ENCODE data around the gene DIO3.
"Not testable (repeated sequence)": the region's sequence is repeated elsewhere in the genome, so short reads cannot be mapped to it uniquely, and the experiment has no call there.

DIO3 gene

GRCh38 chr14:101559624-101560533 lies 1.4 kb upstream of the DIO3 start:
- DNase-seq: no peak

DNA sequence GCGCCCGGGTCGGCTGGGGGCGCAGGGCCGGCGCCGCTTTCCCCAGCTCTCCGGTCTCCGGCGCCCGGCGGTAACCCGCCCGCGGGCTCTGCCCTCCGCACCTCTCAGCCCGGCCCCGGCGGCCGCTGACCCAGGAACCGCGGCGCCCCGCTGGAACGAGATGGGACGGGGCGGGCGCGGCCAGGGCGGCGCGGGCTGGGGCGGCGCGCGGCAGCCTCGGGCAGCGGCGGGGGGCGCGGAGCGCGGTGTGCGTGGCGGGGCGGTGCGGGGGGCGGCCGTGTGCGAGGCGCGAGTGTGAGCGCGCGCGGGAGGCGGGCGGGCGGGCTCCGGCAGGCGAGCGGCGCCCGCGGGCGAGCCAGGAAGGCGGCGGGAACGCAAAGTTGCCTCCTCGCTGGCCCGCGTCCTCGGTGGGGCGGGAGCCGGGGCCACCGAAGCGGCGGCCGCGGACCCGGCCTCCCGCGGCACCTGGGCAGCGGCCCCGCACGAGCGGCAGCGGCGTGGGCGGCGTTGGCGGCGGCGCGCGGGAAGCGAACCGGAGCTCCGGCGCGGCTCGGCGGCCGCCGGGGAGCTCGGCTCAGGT lies 671 bp upstream of the DIO3 start:
- DNase-seq: no peak

- no peak for DNase-seq
These were observed 699 bp downstream of the DIO3 start for GRCh38 chr14:101561897-101562490.

- no peak for DNase-seq
These were observed 1.5 kb downstream of the DIO3 start for GRCh38 chr14:101562659-101563351.

- no peak for DNase-seq
These were observed 2.0 kb downstream of the DIO3 start for GRCh38 chr14:101563352-101563653.

DNA sequence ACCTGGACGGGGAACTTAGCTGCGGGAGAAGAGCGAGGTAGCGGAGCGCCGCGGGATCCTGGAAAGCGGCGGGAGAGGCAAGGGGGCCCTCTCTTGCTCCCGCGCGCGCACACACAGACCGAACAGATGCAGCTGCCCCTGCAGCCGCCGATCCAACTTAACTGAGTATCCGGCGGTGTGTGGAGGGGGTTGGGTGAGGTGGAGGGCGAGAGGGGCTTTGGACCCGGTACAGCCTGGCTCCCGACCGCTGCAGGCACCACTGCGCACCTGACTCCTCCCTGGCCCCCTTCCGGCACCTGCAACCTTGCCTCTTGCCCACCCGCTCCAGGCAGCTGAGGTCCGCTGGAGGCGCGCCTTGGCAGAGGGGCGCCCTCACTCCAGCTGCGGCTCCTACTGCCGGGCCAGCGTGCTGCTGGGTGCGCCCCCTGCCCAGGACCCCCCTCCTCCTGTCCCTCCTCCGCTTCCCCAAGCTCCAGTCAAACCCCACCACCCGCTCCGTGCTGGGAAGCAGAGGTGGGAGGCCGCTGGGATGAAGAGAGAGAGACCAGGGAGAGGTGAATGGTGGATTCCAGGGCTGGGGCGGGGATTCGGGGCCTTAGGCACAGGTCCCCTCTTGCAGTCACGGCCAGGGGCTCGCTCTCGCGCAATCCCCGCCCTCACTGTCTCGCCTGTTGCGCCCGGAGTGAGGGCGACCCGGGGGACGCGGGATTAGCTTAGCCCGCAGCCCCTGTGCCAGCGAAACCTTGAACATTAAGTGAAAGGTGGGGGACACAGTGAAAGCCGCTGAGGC lies 2.6 kb downstream of the DIO3 start:
- DNase-seq: no peak

DNA sequence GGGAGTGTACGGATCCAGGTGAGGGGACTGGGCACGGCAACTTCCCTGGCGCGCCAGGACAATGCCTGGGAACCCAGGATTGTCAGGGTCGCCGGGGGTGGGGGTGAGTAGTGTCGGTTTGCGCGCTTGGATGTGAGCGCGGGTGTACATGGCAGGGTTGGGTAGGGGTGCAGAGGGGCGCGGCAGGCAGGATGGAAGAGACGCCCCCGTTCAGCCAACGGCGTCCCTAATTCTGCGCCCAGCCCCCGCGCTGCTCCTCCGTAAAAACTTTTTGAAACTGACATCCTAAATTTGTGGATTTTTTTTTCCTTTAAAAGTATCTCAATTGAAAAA lies 3.1 kb downstream of the DIO3 start:
- no peak for DNase-seq

DNA sequence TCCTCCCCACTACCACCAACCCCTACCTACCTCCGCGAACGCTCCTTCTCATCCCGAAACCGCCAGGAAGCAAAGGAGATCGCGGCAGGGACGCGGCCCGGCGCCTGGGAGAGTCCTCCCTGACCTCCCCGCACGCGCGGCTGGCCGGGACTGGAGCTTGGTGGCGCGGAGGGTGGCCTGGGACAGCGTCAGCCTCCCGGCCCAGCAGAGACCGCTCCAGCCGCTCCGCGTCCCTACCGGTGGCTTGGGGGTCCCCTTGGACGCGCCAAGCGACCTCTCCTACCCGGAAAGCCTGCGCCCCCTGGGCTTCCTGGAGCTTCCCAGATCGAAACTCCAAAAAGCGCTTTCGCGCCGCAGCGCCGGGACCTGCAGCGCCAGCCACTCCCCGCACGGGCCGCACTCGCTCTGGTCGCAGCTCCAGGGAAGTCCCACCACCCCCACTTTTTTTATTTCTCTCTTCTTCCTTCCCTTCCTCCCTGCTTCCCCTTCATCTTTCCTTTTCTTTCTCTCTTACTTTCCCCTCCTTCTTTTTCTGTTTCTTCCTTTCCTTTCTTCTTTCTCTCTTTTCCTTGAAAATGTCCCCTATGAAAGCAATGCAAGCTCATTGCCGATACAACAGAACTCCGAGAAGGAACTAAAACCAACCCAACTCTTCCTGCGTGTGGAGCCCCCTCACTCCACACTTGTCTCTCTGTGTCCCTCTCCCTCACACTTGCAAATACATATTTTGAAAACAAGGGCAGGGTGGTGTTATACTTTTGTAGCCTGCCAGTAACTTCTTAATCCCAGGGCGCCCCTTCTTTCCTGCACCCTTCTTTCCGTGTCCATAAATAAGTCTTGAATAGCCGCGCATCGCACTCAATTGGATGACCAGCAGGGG lies 3.8 kb downstream of the DIO3 start:
- DNase-seq: no peak

DNA sequence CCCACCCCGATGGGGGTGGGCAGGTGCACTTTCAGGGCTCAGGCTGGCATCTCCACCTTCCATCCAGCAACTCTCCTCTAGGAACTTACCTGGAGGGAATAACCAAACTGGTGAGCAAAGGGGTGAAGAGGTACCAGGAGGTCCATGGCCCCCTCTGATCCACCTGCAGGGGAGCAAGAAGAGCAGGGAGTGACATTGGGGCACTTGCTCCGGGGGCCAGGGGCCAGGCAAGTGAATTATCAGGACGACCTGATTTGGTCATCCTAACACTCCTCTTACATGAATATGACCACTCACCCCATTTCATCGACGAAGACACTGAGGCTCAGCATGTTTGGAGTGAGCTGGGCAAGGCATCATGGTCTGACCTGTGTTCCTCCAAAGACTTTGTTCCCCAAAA lies 6.0 kb downstream of the DIO3 start:
- no peak for DNase-seq

DNA sequence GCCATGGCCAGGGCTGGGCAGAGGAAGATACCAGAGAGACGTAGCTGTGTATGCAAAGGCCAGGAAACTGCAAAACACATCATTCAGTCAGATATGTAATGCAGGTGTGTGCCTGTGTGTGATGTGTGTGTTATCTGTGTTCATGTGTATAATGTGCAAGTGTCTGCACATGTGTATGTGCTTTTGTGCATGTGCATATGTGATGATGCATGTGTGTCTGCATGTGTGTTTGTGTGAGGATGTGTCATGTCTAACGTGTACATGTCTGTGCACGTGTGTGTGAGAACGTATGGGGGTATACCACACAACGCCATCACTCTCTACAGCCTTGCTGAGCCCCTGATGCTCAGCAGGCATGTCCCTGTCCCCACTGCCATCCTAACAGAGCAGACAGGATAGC lies 9.7 kb downstream of the DIO3 start:
- no peak for DNase-seq

DNA sequence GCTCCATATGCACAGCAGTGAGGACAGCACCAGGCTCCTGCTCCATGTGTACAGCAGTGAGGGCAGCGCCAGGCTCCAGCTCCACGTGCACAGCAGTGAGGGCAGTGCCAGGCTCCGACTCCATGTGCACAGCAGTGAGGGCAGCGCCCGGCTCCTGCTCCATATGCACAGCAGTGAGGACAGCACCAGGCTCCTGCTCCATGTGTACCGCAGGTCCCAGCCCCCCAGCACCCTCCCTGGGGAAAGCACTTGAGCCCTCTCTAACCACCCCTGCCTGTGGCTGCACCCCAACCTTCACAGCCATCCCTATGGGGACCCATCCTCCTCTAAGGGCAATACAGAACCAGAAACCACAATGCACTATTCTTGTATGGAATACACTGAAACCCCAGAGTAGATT lies 11.2 kb downstream of the DIO3 start:
- not testable (repeated sequence) for DNase-seq

- DNase-seq: no peak
These were observed 12.0 kb downstream of the DIO3 start for GRCh38 chr14:101573289-101573688.

GRCh38 chr14:101575581-101575980 lies 14.3 kb downstream of the DIO3 start:
- no peak for DNase-seq

- DNase-seq: no peak
These were observed 16.1 kb downstream of the DIO3 start for GRCh38 chr14:101577221-101577909.

DNA sequence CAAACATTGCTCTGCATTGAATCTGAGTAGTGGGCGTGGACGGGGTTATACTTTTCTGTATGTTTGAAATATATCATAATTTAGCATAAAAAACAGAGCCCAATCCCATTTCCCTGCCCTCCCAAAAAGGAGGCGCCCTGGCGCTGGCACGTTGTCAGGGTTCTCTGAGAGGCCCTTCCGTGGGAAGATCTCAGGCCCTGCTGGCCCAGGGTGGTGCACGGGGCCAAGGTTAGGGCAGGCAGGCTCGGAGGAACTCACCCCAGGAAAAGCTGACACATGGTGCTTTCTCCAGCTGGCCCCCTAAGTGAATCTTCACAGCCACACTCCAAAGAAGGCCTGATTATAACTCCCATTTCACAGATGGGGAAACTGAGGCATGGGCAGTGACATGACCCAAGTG lies 17.2 kb downstream of the DIO3 start:
- DNase-seq: no peak

DNA sequence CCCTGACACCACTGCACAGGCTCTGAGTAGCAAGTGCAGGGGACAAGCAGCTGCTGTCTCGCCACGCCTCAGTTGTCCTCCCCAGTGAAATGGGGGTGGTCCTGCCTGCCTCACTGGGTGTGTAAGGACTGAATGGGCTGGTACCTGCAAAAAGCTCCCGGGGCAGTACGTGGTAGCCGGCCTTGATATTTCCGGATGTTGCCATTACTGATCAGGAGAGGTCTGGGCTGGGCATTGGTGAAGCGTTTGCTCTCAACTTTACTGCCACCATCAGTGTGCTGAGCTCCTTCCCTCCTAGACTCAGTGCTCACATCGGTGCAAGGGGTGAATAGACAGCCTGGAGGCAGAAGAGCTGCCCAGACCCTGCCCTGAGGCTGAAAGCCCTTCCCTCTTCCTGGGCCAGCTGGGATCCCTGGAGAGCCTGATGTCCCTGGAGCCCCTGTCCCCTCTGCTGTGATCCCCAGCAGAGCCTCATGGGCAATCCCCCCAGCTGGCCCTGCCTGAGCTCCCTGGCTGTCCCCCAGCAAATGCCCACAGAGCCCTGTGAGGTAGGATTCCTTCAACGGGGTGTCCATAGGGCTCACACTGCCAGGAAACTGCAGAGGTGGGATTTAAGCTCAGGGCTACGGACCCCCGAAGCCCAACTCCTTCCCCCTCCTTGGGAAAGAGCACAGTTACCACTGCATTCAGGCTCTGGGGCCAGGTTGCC lies 18.2 kb downstream of the DIO3 start:
- DNase-seq: no peak

- DNase-seq: no peak
These were observed 20.5 kb downstream of the DIO3 start for GRCh38 chr14:101581806-101582205.

- no peak for DNase-seq
These were observed 21.0 kb downstream of the DIO3 start for GRCh38 chr14:101582294-101582693.

DNA sequence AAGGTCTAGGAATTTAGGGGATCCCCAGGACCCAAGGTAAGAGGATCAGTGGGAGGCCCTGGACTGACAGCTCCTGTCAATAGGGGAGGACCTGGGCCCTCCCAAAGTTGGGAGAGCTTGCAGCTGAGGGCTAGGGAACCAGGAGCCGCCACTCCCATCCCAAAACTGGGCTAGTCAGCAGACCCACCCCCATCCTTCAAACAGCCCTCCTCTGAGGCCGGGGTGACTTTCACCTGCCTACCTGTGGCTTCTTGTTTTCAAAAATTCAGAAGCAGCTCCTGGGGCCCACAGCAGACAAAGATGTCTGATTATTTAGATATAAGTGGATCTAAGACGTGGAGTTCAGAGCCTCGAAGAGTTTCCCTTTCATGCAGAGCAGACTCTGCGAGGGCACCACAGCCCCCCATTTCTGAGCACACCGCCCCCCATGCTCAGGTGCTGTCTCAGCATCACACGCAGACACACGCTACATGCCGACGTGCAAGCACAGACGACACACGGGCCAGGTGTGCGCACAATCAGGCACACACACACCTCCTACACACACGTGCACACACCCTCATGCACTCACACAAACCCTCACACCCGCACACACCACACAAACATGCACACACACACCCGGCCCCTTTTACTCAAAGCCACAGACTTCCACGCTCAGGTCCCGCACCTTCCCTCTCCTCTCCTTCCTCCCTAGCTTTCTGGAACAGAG lies 21.9 kb downstream of the DIO3 start:
- DNase-seq: no peak

GRCh38 chr14:101583715-101584054 lies 22.4 kb downstream of the DIO3 start:
- DNase-seq: no peak
